GM12878 (cell line): ENCODE measurements around the gene EYS.
"Not testable (repeated sequence)": the region's sequence is repeated elsewhere in the genome, so short reads cannot be mapped to it uniquely, and the experiment has no call there.

Source experiments
- CEBPB ChIP-seq, 2 experiments: fragments of 150-350 bp in 1 of 2; IDR thresholded peaks; 2 replicates each; pipeline ENCODE4 v1.6.1; 2012 to 2014; ENCODE audit warnings: low read depth in 2 of 2, low read length in 2 of 2, borderline replicate concordance in 1 of 2, inconsistent platforms in 1 of 2
- DPF2 ChIP-seq: fragments of 450-650 bp; IDR thresholded peaks from 2 replicates; pipeline ENCODE4 v1.6.1; 2017; ENCODE audit warnings: mild to moderate bottlenecking
- EGR1 ChIP-seq, 2 experiments: IDR thresholded peaks; 1 replicate in 1 of 2; 2 replicates in 1 of 2; pipeline ENCODE4 v1.6.1; 2011 to 2012; ENCODE audit warnings: low read depth in 2 of 2, low read length in 2 of 2, borderline replicate concordance in 1 of 2, mild to moderate bottlenecking in 1 of 2, moderate library complexity in 1 of 2
- EZH2 ChIP-seq: IDR thresholded peaks from 2 replicates; pipeline ENCODE4 v1.6.1; 2012; ENCODE audit warnings: low read depth, mild to moderate bottlenecking, control low read depth, inconsistent platforms, low read length, borderline replicate concordance; ENCODE audit not compliant: control insufficient read depth
- GATAD2B ChIP-seq: fragments of 450-650 bp; conservative IDR thresholded peaks from 2 replicates; pipeline ENCODE4 v1.6.1; 2017; ENCODE audit warnings: low read depth, mild to moderate bottlenecking, moderate library complexity
- LARP7 ChIP-seq: fragments of 450-650 bp; IDR thresholded peaks from 2 replicates; pipeline ENCODE4 v1.6.1; 2017; ENCODE audit warnings: mild to moderate bottlenecking
- MYC ChIP-seq: IDR thresholded peaks from 2 replicates; pipeline ENCODE4 v1.6.1; 2011; ENCODE audit warnings: mild to moderate bottlenecking, low read length, moderate library complexity, inconsistent platforms; ENCODE audit not compliant: insufficient read depth, insufficient replicate concordance, insufficient read length, severe bottlenecking
- REST ChIP-seq: IDR thresholded peaks from 2 replicates; pipeline ENCODE4 v1.6.1; 2012; ENCODE audit warnings: mild to moderate bottlenecking, low read depth, low read length
- SIN3A ChIP-seq: IDR thresholded peaks from 2 replicates; pipeline ENCODE4 v1.6.1; 2012; ENCODE audit warnings: low read depth, low read length, improper control_type of control experiment

- TF ChIP-seq DPF2; EZH2; LARP7; SIN3A; EGR1 (IDR thresholded peaks at IDR 0.05; ENCODE audit: borderline replicate concordance in 1 of 2, low read depth in 2 of 2, low read length in 2 of 2); CEBPB (IDR thresholded peaks at IDR 0.05; ENCODE audit: borderline replicate concordance in 1 of 2, low read depth in 2 of 2, low read length in 2 of 2); MYC; REST: not testable (repeated sequence)
- TF ChIP-seq GATAD2B = 0 out of 2 replicates have a peak, but pooled peaks have one; percentile 11
These were observed 1819.2 kb downstream of the EYS start for GRCh38 chr6:63887804-63888203.
